ENCODE measurements around the gene NKPD1.

Gene NKPD1

GRCh38 chr19:45154064-45154827, 6.5 kb downstream of the NKPD1 start:
- DNase-seq: no peak

GRCh38 chr19:45153339-45154063, 7.3 kb downstream of the NKPD1 start:
- peak; percentile 33 for DNase-seq

- peak; percentile 41 to 60 for DNase-seq
Observed at GRCh38 chr19:45152504-45153338, 8.1 kb downstream of the NKPD1 start.

- DNase-seq: no peak
Observed at GRCh38 chr19:45151821-45152503, 8.8 kb downstream of the NKPD1 start.

- DNase-seq: no peak
Observed at GRCh38 chr19:45151320-45151719, 9.5 kb downstream of the NKPD1 start.

- no peak for DNase-seq
Observed at GRCh38 chr19:45150751-45151281, 10.0 kb downstream of the NKPD1 start.

- no peak for DNase-seq
Observed at GRCh38 chr19:45150180-45150579, 10.6 kb downstream of the NKPD1 start.

- no peak for DNase-seq
Observed at GRCh38 chr19:45149129-45149528, 11.7 kb downstream of the NKPD1 start.

- DNase-seq: no peak
Observed at GRCh38 chr19:45147835-45148676, 12.7 kb downstream of the NKPD1 start.

GRCh38 chr19:45146741-45147205, 14.0 kb downstream of the NKPD1 start:
- no peak for DNase-seq

GRCh38 chr19:45146251-45146650, 14.5 kb downstream of the NKPD1 start:
- no peak for DNase-seq

- DNase-seq: no peak
Observed at GRCh38 chr19:45145270-45146189, 15.3 kb downstream of the NKPD1 start.

GRCh38 chr19:45144431-45145269, 16.1 kb downstream of the NKPD1 start:
- DNase-seq: no peak

- no peak for DNase-seq
Observed at GRCh38 chr19:45142726-45143110, 18.1 kb downstream of the NKPD1 start.

- DNase-seq: no peak
Observed at GRCh38 chr19:45142016-45142725, 18.6 kb downstream of the NKPD1 start.

- DNase-seq: no peak
Observed at GRCh38 chr19:45141203-45141900, 19.4 kb downstream of the NKPD1 start.

GRCh38 chr19:45140533-45140932, 20.2 kb downstream of the NKPD1 start:
- DNase-seq: no peak

- no peak for DNase-seq
Observed at GRCh38 chr19:45140144-45140503, 20.7 kb downstream of the NKPD1 start.

Data from CD4-positive, alpha-beta T cell treated with Interleukin-4 for 1 hour (primary cell).